Thoracic aorta (tissue), 2 donors: ENCODE data around the gene ACTR3C. TPM values are rescaled to one million over a fixed set of nuclear protein-coding genes. Genes with fewer than 3 reads are reported as not detected.

Experiments used
- ATAC-seq: fragments of 150-250 bp; one replicate; pipeline ENCODE4 v1.8.0; 2017; ENCODE audit warnings: low read depth; ENCODE audit not compliant: insufficient number of reproducible peaks, low FRiP score
- DNase-seq: peaks from one replicate; pipeline ENCODE4 v3.0.0-alpha.2; 2020; ENCODE audit warnings: low spot score
- H3K27ac ChIP-seq, 2 donors: fragments of 200-600 bp; sonication (generic); 1 replicate in 1 of 2; 2 replicates in 1 of 2; pipeline ENCODE4 v1.5.1; 2016; ENCODE audit warnings: mild to moderate bottlenecking in 2 of 2, moderate library complexity in 2 of 2
- H3K27me3 ChIP-seq: fragments of 200-600 bp; sonication (generic); replicated peaks from 2 replicates; pipeline ENCODE4 v1.6.0; 2016; ENCODE audit warnings: mild to moderate bottlenecking; ENCODE audit not compliant: insufficient read depth
- H3K36me3 ChIP-seq: fragments of 200-600 bp; sonication (generic); one replicate; pipeline ENCODE4 v1.5.1; 2016
- H3K4me1 ChIP-seq, 2 donors: fragments of 200-600 bp; sonication (generic); 1 replicate in 1 of 2; 2 replicates in 1 of 2; pipeline versions ENCODE4 v1.5.1 to v1.6.0; 2016; ENCODE audit warnings: low read depth in 2 of 2, mild to moderate bottlenecking in 1 of 2; ENCODE audit not compliant: control insufficient read depth in 1 of 2
- H3K4me3 ChIP-seq: fragments of 200-600 bp; sonication (generic); 2 replicates; pipeline ENCODE4 v1.5.1; 2016; ENCODE audit warnings: mild to moderate bottlenecking
- H3K9me3 ChIP-seq: fragments of 200-600 bp; sonication (generic); 2 replicates; pipeline ENCODE4 v1.5.1; 2016
- CTCF ChIP-seq: fragments of 200-600 bp; sonication (generic); IDR thresholded peaks from one replicate; pipeline ENCODE4 v1.5.1; 2019; ENCODE audit warnings: antibody characterized with exemption
- total RNA-seq, 2 donors: library from RNA; depleted of rRNA; stranded (reverse); fragments of >200 nt; gene quantifications; one replicate each; pipeline versions ENCODE4 v1.1.0 to v1.2.3, GENCODE V29; 2016

ACTR3C gene
- total RNA-seq, 2 donors from 2014 or later, result 0.14 to 6.4 TPM

- Histone ChIP-seq H3K27ac (peak overlapping the region; percentile 82 to 94), H3K9me3 (no peaks in the 10 kb centered on the region), H3K36me3 (peaks cover 14% of the 10 kb centered on the region), H3K4me1 (peaks cover 8 to 30% of the 10 kb centered on the region in 2 donors), H3K4me3 (peak overlapping the region; percentile 86), H3K27me3 (no peaks in the 10 kb centered on the region)
- TF ChIP-seq CTCF, result no peak
- ATAC-seq, result no peak
- no peak for DNase-seq
Measured at GRCh38 chr7:150367677-150368095, 44.3 kb upstream of the ACTR3C start.

GRCh38 chr7:150365673-150366398 is 42.5 kb upstream of the ACTR3C start:
- Histone ChIP-seq H3K4me1 (peaks cover 8 to 23% of the 10 kb centered on the region in 2 donors), H3K27ac (no peak overlapping the region), H3K36me3 (no peaks in the 10 kb centered on the region), H3K4me3 (no peak overlapping the region), H3K27me3 (no peaks in the 10 kb centered on the region), H3K9me3 (no peaks in the 10 kb centered on the region)
- ATAC-seq (no peak), DNase-seq (no peak)
- no peak for TF ChIP-seq CTCF

- no peak overlapping the region for H3K4me3 ChIP-seq
- TF ChIP-seq CTCF, result no peak
- peaks cover 8 to 17% of the 10 kb centered on the region in 2 donors for H3K4me1 ChIP-seq
- no peaks in the 10 kb centered on the region for H3K36me3 ChIP-seq
- no peaks in the 10 kb centered on the region for H3K9me3 ChIP-seq
- ATAC-seq (no peak), DNase-seq (no peak)
- no peak overlapping the region for H3K27ac ChIP-seq
- no peaks in the 10 kb centered on the region for H3K27me3 ChIP-seq
Measured at GRCh38 chr7:150365194-150365593, 41.8 kb upstream of the ACTR3C start.

- no peak overlapping the region for H3K4me3 ChIP-seq
- no peak overlapping the region for H3K27ac ChIP-seq
- no peaks in the 10 kb centered on the region for H3K36me3 ChIP-seq
- ATAC-seq (no peak), DNase-seq (no peak)
- H3K9me3 ChIP-seq, result no peaks in the 10 kb centered on the region
- TF ChIP-seq CTCF, result no peak
- H3K4me1 ChIP-seq, result peaks cover 0 to 6% of the 10 kb centered on the region in 2 donors
- no peaks in the 10 kb centered on the region for H3K27me3 ChIP-seq
Measured at GRCh38 chr7:150363872-150364271, 40.5 kb upstream of the ACTR3C start.

GRCh38 chr7:150363370-150363769 is 40.0 kb upstream of the ACTR3C start:
- no peaks in the 10 kb centered on the region for H3K9me3 ChIP-seq
- no peaks in the 10 kb centered on the region for H3K27me3 ChIP-seq
- no peak for TF ChIP-seq CTCF
- ATAC-seq (no peak), DNase-seq (no peak)
- no peaks in the 10 kb centered on the region for H3K36me3 ChIP-seq
- H3K27ac ChIP-seq, result no peak overlapping the region
- peaks cover 0 to 6% of the 10 kb centered on the region in 2 donors for H3K4me1 ChIP-seq
- H3K4me3 ChIP-seq, result no peak overlapping the region
